CD4-positive, alpha-beta T cell (primary cell): Measurements from ENCODE around the gene FNDC3B. TPM values are rescaled to one million over a fixed set of nuclear protein-coding genes. Genes with fewer than 3 reads are reported as not detected.

Experiments
- ATAC-seq: fragments of 200-7000 bp; cut with Tn5 transposase; one replicate; pipeline ENCODE4 v1.10.0; 2022; ENCODE audit warnings: mild to moderate bottlenecking; ENCODE audit not compliant: poor library complexity
- CTCF ChIA-PET: fragments of 350-600 bp; sonication (Branson Sonifier 250); formaldehyde crosslinking; loops from one replicate; lab custom pipeline; 2021; ENCODE audit warnings: antibody characterized with exemption, inconsistent platforms; lab: Charles Lee
- POLR2A ChIA-PET: fragments of 350-600 bp; sonication (Branson Sonifier 250); formaldehyde crosslinking; loops from one replicate; lab custom pipeline; 2021; ENCODE audit warnings: antibody characterized with exemption, inconsistent platforms; lab: Charles Lee
- DNase-seq, 14 experiments: peaks; one replicate each; pipeline ENCODE4 v3.0.0-alpha.2; 2013 to 2020; ENCODE audit warnings: mixed read lengths in 2 of 14
- H3K27ac ChIP-seq, 2 donors: one replicate each; pipeline versions ENCODE4 v1.5.1 to v1.7.0; 2013; ENCODE audit warnings: low read length in 2 of 2, low read depth in 1 of 2, mild to moderate bottlenecking in 1 of 2
- H3K27me3 ChIP-seq, 2 experiments: 1 replicate in 1 of 2; 2 replicates in 1 of 2; pipeline versions ENCODE4 v1.6.1 to v1.7.0; 2013; ENCODE audit warnings: low read length in 2 of 2, control low read depth in 1 of 2, mild to moderate bottlenecking in 1 of 2, moderate library complexity in 1 of 2; ENCODE audit not compliant: insufficient read depth in 2 of 2, control insufficient read depth in 1 of 2
- H3K36me3 ChIP-seq: one replicate; pipeline ENCODE4 v1.6.1; 2013; ENCODE audit warnings: low read length, control low read depth; ENCODE audit not compliant: insufficient read depth
- H3K4me1 ChIP-seq: one replicate; pipeline ENCODE4 v1.6.1; 2013; ENCODE audit warnings: low read length, control low read depth; ENCODE audit not compliant: insufficient read depth
- H3K4me3 ChIP-seq: one replicate; pipeline ENCODE4 v1.5.1; 2013; ENCODE audit warnings: mild to moderate bottlenecking, low read length, moderate library complexity
- H3K9me3 ChIP-seq, 2 experiments: 1 replicate in 1 of 2; 2 replicates in 1 of 2; pipeline versions ENCODE4 v1.6.1 to v1.7.0; 2013; ENCODE audit warnings: low read length in 2 of 2, mild to moderate bottlenecking in 2 of 2, control low read depth in 1 of 2, moderate library complexity in 1 of 2; ENCODE audit not compliant: control insufficient read depth in 1 of 2, insufficient read depth in 1 of 2
- H3K27ac Mint-ChIP-seq: one replicate; pipeline ENCODE4 v1.8.0; 2020; ENCODE audit warnings: mixed read lengths
- H3K27me3 Mint-ChIP-seq: one replicate; pipeline ENCODE4 v1.8.0; 2021; ENCODE audit warnings: mixed read lengths
- H3K36me3 Mint-ChIP-seq: one replicate; pipeline ENCODE4 v1.8.0; 2021; ENCODE audit warnings: low read depth, mixed read lengths
- H3K4me1 Mint-ChIP-seq: one replicate; pipeline ENCODE4 v1.8.0; 2021; ENCODE audit warnings: low read depth, mixed read lengths
- H3K4me3 Mint-ChIP-seq: one replicate; pipeline ENCODE4 v1.8.0; 2020; ENCODE audit warnings: mild to moderate bottlenecking, mixed read lengths
- H3K9me3 Mint-ChIP-seq: one replicate; pipeline ENCODE4 v1.8.0; 2020; ENCODE audit warnings: mixed read lengths
- CTCF ChIP-seq: fragments of 200-600 bp; IDR thresholded peaks from one replicate; pipeline ENCODE4 v1.8.0; 2022; ENCODE audit warnings: antibody characterized with exemption, mild to moderate bottlenecking
- intact Hi-C, 2 experiments: fragments of 100-400 bp; cut with DNase I in 1 of 2; cut with micrococcal nuclease in 1 of 2; formaldehyde crosslinking; loops; one replicate each; pipeline versions ENCODE4 v1.15.1 to v1.9.0; 2023 to 2025; cut with DNase I, micrococcal nuclease
- total RNA-seq, 174 experiments: library from RNA in 2 of 174; stranded (reverse) in 2 of 174; gene quantifications; one replicate each; pipeline ENCODE4 v1.2.3 and lab custom pipeline; 2021 to 2026

The FNDC3B gene
- total RNA-seq, 2 experiments from 2014 or later, result 26.1 to 28.7 TPM

GRCh38 chr3:172164620-172165362 is 125.4 kb downstream of the FNDC3B start:
- TF ChIP-seq CTCF, result no peak
- no peak for DNase-seq
- no peak overlapping the region for H3K4me3 ChIP-seq
- POLR2A ChIA-PET, result no interaction called here
- CTCF ChIA-PET, result no interaction called here
- intact Hi-C loops, result no loop called here
- no peak for ATAC-seq
- Mint-ChIP-seq H3K4me3 (no peak overlapping the region), H3K36me3 (no peaks in the 10 kb centered on the region), H3K9me3 (no peaks in the 10 kb centered on the region), H3K27me3 (no peaks in the 10 kb centered on the region), H3K4me1 (peaks cover 10% of the 10 kb centered on the region), H3K27ac (no peak overlapping the region)
- no peaks in the 10 kb centered on the region for H3K27me3 ChIP-seq
- H3K27ac ChIP-seq, result no peak overlapping the region
- H3K36me3 ChIP-seq, result no peaks in the 10 kb centered on the region
- no peaks in the 10 kb centered on the region for H3K4me1 ChIP-seq
- H3K9me3 ChIP-seq, result no peaks in the 10 kb centered on the region

- Mint-ChIP-seq H3K4me1 (peaks cover 9% of the 10 kb centered on the region), H3K27ac (no peak overlapping the region), H3K27me3 (no peaks in the 10 kb centered on the region), H3K4me3 (no peak overlapping the region), H3K9me3 (no peaks in the 10 kb centered on the region), H3K36me3 (no peaks in the 10 kb centered on the region)
- no peak overlapping the region for H3K4me3 ChIP-seq
- ChIA-PET CTCF (no interaction called here), POLR2A (no interaction called here)
- H3K9me3 ChIP-seq, result no peaks in the 10 kb centered on the region
- DNase-seq (no peak), ATAC-seq (no peak)
- no peak for TF ChIP-seq CTCF
- intact Hi-C loops, result no loop called here
- H3K4me1 ChIP-seq, result no peaks in the 10 kb centered on the region
- no peaks in the 10 kb centered on the region for H3K36me3 ChIP-seq
- H3K27ac ChIP-seq, result no peak overlapping the region
- H3K27me3 ChIP-seq, result no peaks in the 10 kb centered on the region
Measured at GRCh38 chr3:172166261-172166660, 126.9 kb downstream of the FNDC3B start.

GRCh38 chr3:172166890-172167289 is 127.5 kb downstream of the FNDC3B start:
- ATAC-seq (no peak), DNase-seq (no peak)
- no peaks in the 10 kb centered on the region for H3K36me3 ChIP-seq
- CTCF ChIA-PET, result no interaction called here
- no peak overlapping the region for H3K27ac Mint-ChIP-seq
- no peak overlapping the region for H3K4me3 Mint-ChIP-seq
- POLR2A ChIA-PET, result no interaction called here
- peaks cover 9% of the 10 kb centered on the region for H3K4me1 Mint-ChIP-seq
- no peaks in the 10 kb centered on the region for H3K9me3 Mint-ChIP-seq
- no peaks in the 10 kb centered on the region for H3K9me3 ChIP-seq
- no peaks in the 10 kb centered on the region for H3K4me1 ChIP-seq
- intact Hi-C loops, result no loop called here
- no peaks in the 10 kb centered on the region for H3K27me3 Mint-ChIP-seq
- H3K4me3 ChIP-seq, result no peak overlapping the region
- no peak for TF ChIP-seq CTCF
- H3K27ac ChIP-seq, result no peak overlapping the region
- H3K36me3 Mint-ChIP-seq, result no peaks in the 10 kb centered on the region
- H3K27me3 ChIP-seq, result no peaks in the 10 kb centered on the region
